Measurements from ENCODE around the gene ZP2. TPM values are rescaled to one million over a fixed set of nuclear protein-coding genes. Genes with fewer than 3 reads are reported as not detected.

ZP2 gene
- total and polyA plus RNA-seq, 10 donors, result not detected

DNA sequence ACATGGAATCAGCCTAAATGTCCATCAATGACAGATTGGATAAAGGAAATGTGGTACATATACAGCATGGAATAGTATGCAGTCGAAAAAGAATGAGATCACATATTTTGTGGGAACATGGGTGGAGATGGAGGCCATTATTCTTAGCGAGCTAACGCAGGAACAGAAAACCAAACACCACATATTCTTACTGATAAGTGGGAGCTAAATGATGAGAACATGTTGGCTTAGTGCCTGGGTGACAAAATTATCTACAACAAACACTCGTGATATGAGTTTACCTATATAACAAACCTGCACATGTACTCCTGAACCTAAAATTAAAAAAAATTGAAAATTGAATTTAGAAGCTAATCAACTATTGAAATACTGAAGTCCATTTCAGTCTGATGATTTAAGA is 28.3 kb upstream of the ZP2 start:
- peaks cover 0 to 10% (median 0%) of the 10 kb centered on the region in 7 donors for H3K27me3 ChIP-seq (replicated peaks in 1 of 7)
- 77 to 88% (median 86%) methylated on average over 4 of the region's 4 CpGs for WGBS, 5 donors
- no peaks in the 10 kb centered on the region for H3K4me1 ChIP-seq

DNA sequence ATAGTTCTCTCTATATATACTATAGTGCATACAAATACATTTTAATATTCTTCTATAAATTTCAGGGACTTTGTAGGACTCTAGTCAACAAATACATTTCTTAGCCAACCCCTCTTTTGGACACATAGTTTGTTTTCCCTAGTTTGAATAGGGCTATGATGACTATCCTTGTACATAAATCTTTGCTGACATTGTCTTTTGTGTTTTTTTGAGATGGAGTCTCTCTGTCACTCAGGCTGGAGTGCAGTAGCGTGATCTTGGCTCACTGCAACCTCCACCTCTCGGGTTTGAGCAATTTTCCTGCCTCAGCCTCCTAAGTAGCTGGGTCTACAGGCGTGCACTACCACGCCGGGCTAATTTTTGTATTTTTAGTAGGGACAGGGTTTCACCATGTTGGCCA is 25.5 kb upstream of the ZP2 start:
- H3K36me3 ChIP-seq, result no peaks in the 10 kb centered on the region
- intact Hi-C loops (cut with DNase I; ENCODE audit: low total_unique reads), result no loop called here
- no peak overlapping the region for H3K27ac ChIP-seq
- WGBS, 5 donors, result 73 to 92% (median 78%) methylated on average over 5 of the region's 5 CpGs
- H3K27me3 ChIP-seq (replicated peaks in 1 of 7), result peaks cover 0 to 12% (median 0%) of the 10 kb centered on the region in 7 donors
- no peaks in the 10 kb centered on the region for H3K4me1 ChIP-seq
- no peaks in the 10 kb centered on the region for H3K9me3 ChIP-seq
- no peak for DNase-seq
- TF ChIP-seq, protein P1, sequence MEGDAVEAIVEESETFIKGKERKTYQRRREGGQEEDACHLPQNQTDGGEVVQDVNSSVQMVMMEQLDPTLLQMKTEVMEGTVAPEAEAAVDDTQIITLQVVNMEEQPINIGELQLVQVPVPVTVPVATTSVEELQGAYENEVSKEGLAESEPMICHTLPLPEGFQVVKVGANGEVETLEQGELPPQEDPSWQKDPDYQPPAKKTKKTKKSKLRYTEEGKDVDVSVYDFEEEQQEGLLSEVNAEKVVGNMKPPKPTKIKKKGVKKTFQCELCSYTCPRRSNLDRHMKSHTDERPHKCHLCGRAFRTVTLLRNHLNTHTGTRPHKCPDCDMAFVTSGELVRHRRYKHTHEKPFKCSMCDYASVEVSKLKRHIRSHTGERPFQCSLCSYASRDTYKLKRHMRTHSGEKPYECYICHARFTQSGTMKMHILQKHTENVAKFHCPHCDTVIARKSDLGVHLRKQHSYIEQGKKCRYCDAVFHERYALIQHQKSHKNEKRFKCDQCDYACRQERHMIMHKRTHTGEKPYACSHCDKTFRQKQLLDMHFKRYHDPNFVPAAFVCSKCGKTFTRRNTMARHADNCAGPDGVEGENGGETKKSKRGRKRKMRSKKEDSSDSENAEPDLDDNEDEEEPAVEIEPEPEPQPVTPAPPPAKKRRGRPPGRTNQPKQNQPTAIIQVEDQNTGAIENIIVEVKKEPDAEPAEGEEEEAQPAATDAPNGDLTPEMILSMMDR (IDR thresholded peaks at IDR 0.05 in 8 of 11, conservative IDR thresholded peaks at IDR 0.05 in 3 of 11), result no peak
- no peak for TF ChIP-seq POLR2AphosphoS5 (IDR thresholded peaks at IDR 0.05)
- no peak overlapping the region for H3K4me3 ChIP-seq

More for the DNA sequence above, 28.3 kb upstream of the ZP2 start:
- DNase-seq, result no peak
- Histone ChIP-seq H3K36me3 (no peaks in the 10 kb centered on the region), H3K4me3 (no peak overlapping the region), H3K27ac (no peak overlapping the region), H3K9me3 (no peaks in the 10 kb centered on the region)
- TF ChIP-seq, protein P1 (IDR thresholded peaks at IDR 0.05 in 8 of 11, conservative IDR thresholded peaks at IDR 0.05 in 3 of 11), result no peak
- intact Hi-C loops (cut with DNase I; ENCODE audit: low total_unique reads), result no loop called here

DNA sequence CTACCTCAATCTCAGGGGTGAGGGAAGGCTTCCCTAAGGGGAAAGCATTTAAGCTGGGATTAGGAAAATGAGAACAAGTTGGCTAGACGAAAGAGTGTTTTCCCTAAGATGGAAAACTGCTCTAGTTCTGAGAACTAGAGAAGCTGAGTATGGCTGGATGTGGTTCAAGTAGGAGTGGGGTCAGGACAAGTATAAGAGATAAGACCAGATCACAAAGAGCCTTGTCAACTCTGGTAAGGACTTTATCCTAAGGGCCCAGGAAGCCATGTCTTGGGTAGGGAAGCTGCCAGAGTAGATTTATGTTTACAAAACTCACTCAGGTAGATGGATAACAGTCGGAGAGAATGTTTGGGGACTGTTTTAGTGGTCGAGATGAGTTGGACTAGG is 23.8 kb upstream of the ZP2 start:
- Histone ChIP-seq H3K4me3 (no peak overlapping the region), H3K9me3 (no peaks in the 10 kb centered on the region), H3K27ac (no peak overlapping the region), H3K36me3 (no peaks in the 10 kb centered on the region), H3K4me1 (no peaks in the 10 kb centered on the region), H3K27me3 (replicated peaks in 1 of 7) (peaks cover 0 to 20% (median 3%) of the 10 kb centered on the region in 7 donors)
- DNase-seq, result no peak
- TF ChIP-seq POLR2AphosphoS5 (IDR thresholded peaks at IDR 0.05) (no peak), POLR2A (IDR thresholded peaks at IDR 0.05) (no peak)
- TF ChIP-seq, protein P1 (IDR thresholded peaks at IDR 0.05 in 8 of 11, conservative IDR thresholded peaks at IDR 0.05 in 3 of 11), result no peak
- intact Hi-C loops (cut with DNase I; ENCODE audit: low total_unique reads), result no loop called here
- WGBS, 5 donors, result 69 to 82% (median 79%) methylated on average over 3 of the region's 3 CpGs

DNA sequence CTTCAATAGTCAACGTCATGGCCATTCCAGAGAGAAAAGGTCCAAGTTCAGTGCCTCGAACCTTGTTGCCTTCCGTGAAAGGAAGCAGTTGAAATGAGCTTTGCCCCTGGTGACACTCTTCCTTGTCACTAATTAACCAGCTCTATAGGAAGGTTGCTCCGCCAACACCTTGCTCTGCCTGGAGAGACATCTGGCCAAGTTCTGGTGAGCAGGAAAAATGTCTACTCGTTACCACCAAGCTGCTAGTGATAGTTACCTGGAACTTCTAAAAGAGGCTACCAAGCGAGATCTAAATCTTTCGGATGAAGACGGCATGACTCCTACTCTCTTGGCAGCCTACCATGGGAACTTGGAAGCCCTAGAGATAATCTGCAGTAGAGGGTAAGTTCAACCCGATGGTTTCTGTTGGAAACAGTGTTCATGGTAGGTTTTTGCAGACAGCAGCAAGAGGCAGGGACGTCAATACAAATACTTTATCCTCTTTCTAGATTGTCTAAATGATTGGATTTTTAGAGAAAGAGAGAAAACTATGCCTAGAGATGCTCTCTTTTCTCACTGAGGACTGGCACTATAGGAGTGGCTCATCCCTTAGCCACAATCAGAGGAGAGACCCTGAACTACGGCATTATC is 22.3 kb upstream of the ZP2 start, which contains the start of gene ANKS4B:
TSS of gene ANKS4B (plus strand) at position 179 of the 630 bp plus-strand sequence. CDS start at position 218, 39 bp downstream.
- H3K27me3 ChIP-seq (replicated peaks in 1 of 7), result peaks cover 0 to 20% (median 3%) of the 10 kb centered on the region in 7 donors
- no peaks in the 10 kb centered on the region for H3K36me3 ChIP-seq
- intact Hi-C loops (cut with DNase I; ENCODE audit: low total_unique reads), result no loop called here
- H3K4me3 ChIP-seq, result no peak within 1 kb of the TSS
- no peak for DNase-seq
- 88 to 91% (median 89%) methylated on average over 11 of the region's 11 CpGs for WGBS, 5 donors
- H3K9me3 ChIP-seq, result no peaks in the 10 kb centered on the region
- no peak within 1 kb of the TSS for H3K27ac ChIP-seq
- TF ChIP-seq POLR2A (IDR thresholded peaks at IDR 0.05), result no peak
- H3K4me1 ChIP-seq, result no peaks in the 10 kb centered on the region
